HepG2 (cell line): ENCODE data around the gene ATAD3C. TPM values are rescaled to one million over a fixed set of nuclear protein-coding genes. Genes with fewer than 3 reads are reported as not detected.
A peak's percentile ranks its signal among the peaks of the same experiment; 100 is the strongest.

ENCODE experiments used
- CBX2 ChIP-seq, 2 experiments: fragments of 200-600 bp in 1 of 2; sonication (generic); formaldehyde crosslinking in 1 of 2; IDR thresholded peaks; 2 replicates each; pipeline versions ENCODE4 v1.7.0 to v1.8.1; 2018 to 2022; ENCODE audit warnings: low read depth in 2 of 2, low read length in 1 of 2, mild to moderate bottlenecking in 1 of 2, missing genetic modification reagents in 1 of 2
- CENPT ChIP-seq: sonication (generic); formaldehyde crosslinking; IDR thresholded peaks from 2 replicates; pipeline ENCODE4 v1.8.0; 2022; ENCODE audit warnings: low read depth, mild to moderate bottlenecking, moderate library complexity, missing genetic modification reagents
- FOXC1 ChIP-seq: sonication (generic); formaldehyde crosslinking; IDR thresholded peaks from 2 replicates; pipeline ENCODE4 v1.8.0; 2022; ENCODE audit warnings: mild to moderate bottlenecking, missing genetic modification reagents, borderline replicate concordance
- IRX3 ChIP-seq: sonication (generic); formaldehyde crosslinking; IDR thresholded peaks from 2 replicates; pipeline ENCODE4 v1.8.1; 2023; ENCODE audit warnings: mild to moderate bottlenecking, low read depth, missing genetic modification reagents, borderline replicate concordance
- JARID2 ChIP-seq: sonication (generic); formaldehyde crosslinking; IDR thresholded peaks from 2 replicates; pipeline ENCODE4 v1.8.1; 2023; ENCODE audit warnings: missing genetic modification reagents, inconsistent platforms; ENCODE audit not compliant: insufficient replicate concordance
- NFKB2 ChIP-seq: sonication (generic); formaldehyde crosslinking; IDR thresholded peaks from 2 replicates; pipeline ENCODE4 v1.4.0; 2020; ENCODE audit warnings: missing genetic modification reagents, borderline replicate concordance
- POLR2A ChIP-seq, 2 experiments: IDR thresholded peaks; 2 replicates each; pipeline ENCODE4 v1.6.1; 2011; ENCODE audit warnings: low read depth in 2 of 2, low read length in 2 of 2, mild to moderate bottlenecking in 1 of 2, moderate library complexity in 1 of 2; ENCODE audit not compliant: insufficient read depth in 1 of 2
- RFX3 ChIP-seq: IDR thresholded peaks from 2 replicates; pipeline ENCODE4 v1.6.1; 2016; ENCODE audit warnings: missing biosample characterization, missing genetic modification reagents
- TARDBP ChIP-seq: sonication (generic); formaldehyde crosslinking; IDR thresholded peaks from 2 replicates; pipeline ENCODE4 v1.8.0; 2022; ENCODE audit warnings: mild to moderate bottlenecking, missing genetic modification reagents
- YEATS4 ChIP-seq: sonication (generic); formaldehyde crosslinking; IDR thresholded peaks from 2 replicates; pipeline ENCODE4 v1.4.0; 2020; ENCODE audit warnings: missing genetic modification reagents, borderline replicate concordance
- ZKSCAN8 ChIP-seq: IDR thresholded peaks from 2 replicates; pipeline ENCODE4 v1.6.1; 2016; ENCODE audit warnings: borderline replicate concordance, missing genetic modification reagents, missing compliant biosample characterization
- ZNF232 ChIP-seq: sonication (generic); formaldehyde crosslinking; IDR thresholded peaks from 2 replicates; pipeline ENCODE4 v1.4.0; 2020; ENCODE audit warnings: missing genetic modification reagents, borderline replicate concordance
- ZNF337 ChIP-seq: sonication (generic); formaldehyde crosslinking; IDR thresholded peaks from 2 replicates; pipeline ENCODE4 v1.5.1; 2020; ENCODE audit warnings: missing genetic modification reagents, low read depth, mild to moderate bottlenecking, borderline replicate concordance
- ZNF382 ChIP-seq: sonication (generic); formaldehyde crosslinking; IDR thresholded peaks from 2 replicates; pipeline ENCODE4 v1.5.0; 2020; ENCODE audit warnings: missing genetic modification reagents, mild to moderate bottlenecking, borderline replicate concordance
- ZNF501 ChIP-seq: sonication (generic); formaldehyde crosslinking; IDR thresholded peaks from 2 replicates; pipeline ENCODE4 v1.5.1; 2020; ENCODE audit warnings: mild to moderate bottlenecking, moderate library complexity, missing genetic modification reagents
- ZSCAN31 ChIP-seq: sonication (generic); formaldehyde crosslinking; IDR thresholded peaks from 2 replicates; pipeline ENCODE4 v1.5.0; 2020; ENCODE audit warnings: low read depth, mild to moderate bottlenecking, missing genetic modification reagents
- polyA plus RNA-seq, 8 experiments: library from polyadenylated mRNA; depleted of rRNA in 3 of 8; stranded (reverse) in 7 of 8; unstranded in 1 of 8; fragments of >200 nt; fragmentation: Illumina TruSeq in 4 of 8; extraction: Trizol in 4 of 8; gene quantifications; 2 replicates each; pipeline versions ENCODE4 v1.2.1 to v1.2.3, GENCODE V29; 2011 to 2016; ENCODE audit warnings: low read depth in 4 of 8, missing spikeins in 1 of 8, mixed read lengths in 1 of 8; ENCODE audit not compliant: insufficient read depth in 1 of 8
- total RNA-seq, 5 experiments: library from RNA; depleted of rRNA; stranded (reverse); fragments of >200 nt; fragmentation: Illumina TruSeq; extraction: Trizol; gene quantifications; 2 replicates each; pipeline ENCODE4 v1.2.3, GENCODE V29; 2016; ENCODE audit warnings: low read depth in 1 of 5
- TF ChIP-seq, protein P1 (sequence below): sonication (generic); formaldehyde crosslinking; IDR thresholded peaks from 2 replicates; pipeline ENCODE4 v1.8.0; 2023; ENCODE audit warnings: mild to moderate bottlenecking, missing genetic modification reagents
- TF ChIP-seq, protein P2 (sequence below): sonication (generic); formaldehyde crosslinking; IDR thresholded peaks from 2 replicates; pipeline ENCODE4 v1.5.0; 2020; ENCODE audit warnings: missing genetic modification reagents, mild to moderate bottlenecking, borderline replicate concordance
- TF ChIP-seq, protein P3 (sequence below): sonication (generic); formaldehyde crosslinking; IDR thresholded peaks from 2 replicates; pipeline ENCODE4 v1.4.0; 2020; ENCODE audit warnings: missing genetic modification reagents, borderline replicate concordance
- TF ChIP-seq, protein P4 (sequence below): IDR thresholded peaks from 2 replicates; pipeline ENCODE4 v1.6.1; 2016; ENCODE audit warnings: control low read depth
- TF ChIP-seq, protein P5 (sequence below): sonication (generic); formaldehyde crosslinking; IDR thresholded peaks from 2 replicates; pipeline ENCODE4 v1.5.0; 2020; ENCODE audit warnings: missing genetic modification reagents, mild to moderate bottlenecking, borderline replicate concordance
- TF ChIP-seq, protein P6 (sequence below): sonication (generic); formaldehyde crosslinking; IDR thresholded peaks from 2 replicates; pipeline ENCODE4 v1.4.0; 2020; ENCODE audit warnings: mild to moderate bottlenecking, missing genetic modification reagents
- TF ChIP-seq, protein P7 (sequence below): sonication (generic); formaldehyde crosslinking; IDR thresholded peaks from 2 replicates; pipeline ENCODE4 v1.5.0; 2020; ENCODE audit warnings: missing genetic modification reagents

ATAD3C gene
- total and polyA plus RNA-seq, 2 of the 13 experiments (the other 11 are each of a cell fraction or from before 2014, with no cell fraction given): 2.4 to 3.2 TPM

DNA sequence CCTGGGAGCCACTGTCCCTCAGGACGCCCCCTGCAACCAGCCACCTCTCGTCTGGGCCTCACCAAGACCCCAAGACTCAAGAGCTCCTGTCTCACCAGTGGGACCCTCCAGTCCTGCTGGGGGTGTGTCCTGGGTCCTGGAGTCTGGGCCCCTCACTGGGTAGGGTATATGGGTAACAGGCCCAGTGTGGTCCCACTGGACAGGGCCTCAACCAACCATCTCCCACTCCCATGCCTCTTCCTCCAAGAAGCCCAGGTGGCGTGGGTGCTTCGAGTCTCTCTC, 14.7 kb upstream of the ATAD3C start (continued):
- TF ChIP-seq, protein P1, sequence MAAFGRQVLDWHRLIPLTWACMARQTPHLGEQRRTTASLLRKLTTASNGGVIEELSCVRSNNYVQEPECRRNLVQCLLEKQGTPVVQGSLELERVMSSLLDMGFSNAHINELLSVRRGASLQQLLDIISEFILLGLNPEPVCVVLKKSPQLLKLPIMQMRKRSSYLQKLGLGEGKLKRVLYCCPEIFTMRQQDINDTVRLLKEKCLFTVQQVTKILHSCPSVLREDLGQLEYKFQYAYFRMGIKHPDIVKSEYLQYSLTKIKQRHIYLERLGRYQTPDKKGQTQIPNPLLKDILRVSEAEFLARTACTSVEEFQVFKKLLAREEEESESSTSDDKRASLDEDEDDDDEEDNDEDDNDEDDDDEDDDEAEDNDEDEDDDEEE (CRISPR knock-in tag): no peak
- TF ChIP-seq ZSCAN31 (no peak), ZNF501 (no peak), POLR2A (IDR thresholded peaks at IDR 0.05; ENCODE audit: insufficient read depth in 1 of 2, low read depth in 2 of 2, low read length in 2 of 2) (no peak), ZNF232 (CRISPR knock-in tag) (no peak), RFX3 (CRISPR knock-in tag) (no peak), ZNF337 (CRISPR knock-in tag) (0 out of 2 replicates have a peak, but pooled peaks have one; percentile 15), CENPT (CRISPR knock-in tag) (no peak), NFKB2 (CRISPR knock-in tag) (no peak), ZKSCAN8 (CRISPR knock-in tag) (no peak), CBX2 (IDR thresholded peaks at IDR 0.05; ENCODE audit: low read depth, low read length) (no peak), CBX2 (CRISPR knock-in tag; IDR thresholded peaks at IDR 0.05; ENCODE audit: low read depth) (no peak), IRX3 (CRISPR knock-in tag) (no peak), YEATS4 (no peak), ZNF382 (CRISPR knock-in tag) (no peak), FOXC1 (CRISPR knock-in tag) (0 out of 2 replicates have a peak, but pooled peaks have one; percentile 16), TARDBP (CRISPR knock-in tag) (no peak; the same call in 1 of the 2 replicates), JARID2 (CRISPR knock-in tag) (peak; percentile 41)
- TF ChIP-seq, protein P2, sequence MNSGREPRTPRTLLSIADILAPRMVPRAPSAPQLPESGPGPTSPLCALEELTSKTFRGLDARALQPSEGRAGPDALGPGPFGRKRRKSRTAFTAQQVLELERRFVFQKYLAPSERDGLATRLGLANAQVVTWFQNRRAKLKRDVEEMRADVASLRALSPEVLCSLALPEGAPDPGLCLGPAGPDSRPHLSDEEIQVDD: no peak
- TF ChIP-seq, protein P3, sequence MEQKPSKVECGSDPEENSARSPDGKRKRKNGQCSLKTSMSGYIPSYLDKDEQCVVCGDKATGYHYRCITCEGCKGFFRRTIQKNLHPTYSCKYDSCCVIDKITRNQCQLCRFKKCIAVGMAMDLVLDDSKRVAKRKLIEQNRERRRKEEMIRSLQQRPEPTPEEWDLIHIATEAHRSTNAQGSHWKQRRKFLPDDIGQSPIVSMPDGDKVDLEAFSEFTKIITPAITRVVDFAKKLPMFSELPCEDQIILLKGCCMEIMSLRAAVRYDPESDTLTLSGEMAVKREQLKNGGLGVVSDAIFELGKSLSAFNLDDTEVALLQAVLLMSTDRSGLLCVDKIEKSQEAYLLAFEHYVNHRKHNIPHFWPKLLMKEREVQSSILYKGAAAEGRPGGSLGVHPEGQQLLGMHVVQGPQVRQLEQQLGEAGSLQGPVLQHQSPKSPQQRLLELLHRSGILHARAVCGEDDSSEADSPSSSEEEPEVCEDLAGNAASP: no peak
- TF ChIP-seq, protein P4, sequence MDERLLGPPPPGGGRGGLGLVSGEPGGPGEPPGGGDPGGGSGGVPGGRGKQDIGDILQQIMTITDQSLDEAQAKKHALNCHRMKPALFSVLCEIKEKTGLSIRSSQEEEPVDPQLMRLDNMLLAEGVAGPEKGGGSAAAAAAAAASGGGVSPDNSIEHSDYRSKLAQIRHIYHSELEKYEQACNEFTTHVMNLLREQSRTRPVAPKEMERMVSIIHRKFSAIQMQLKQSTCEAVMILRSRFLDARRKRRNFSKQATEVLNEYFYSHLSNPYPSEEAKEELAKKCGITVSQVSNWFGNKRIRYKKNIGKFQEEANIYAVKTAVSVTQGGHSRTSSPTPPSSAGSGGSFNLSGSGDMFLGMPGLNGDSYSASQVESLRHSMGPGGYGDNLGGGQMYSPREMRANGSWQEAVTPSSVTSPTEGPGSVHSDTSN (CRISPR knock-in tag): no peak
- TF ChIP-seq, protein P5, sequence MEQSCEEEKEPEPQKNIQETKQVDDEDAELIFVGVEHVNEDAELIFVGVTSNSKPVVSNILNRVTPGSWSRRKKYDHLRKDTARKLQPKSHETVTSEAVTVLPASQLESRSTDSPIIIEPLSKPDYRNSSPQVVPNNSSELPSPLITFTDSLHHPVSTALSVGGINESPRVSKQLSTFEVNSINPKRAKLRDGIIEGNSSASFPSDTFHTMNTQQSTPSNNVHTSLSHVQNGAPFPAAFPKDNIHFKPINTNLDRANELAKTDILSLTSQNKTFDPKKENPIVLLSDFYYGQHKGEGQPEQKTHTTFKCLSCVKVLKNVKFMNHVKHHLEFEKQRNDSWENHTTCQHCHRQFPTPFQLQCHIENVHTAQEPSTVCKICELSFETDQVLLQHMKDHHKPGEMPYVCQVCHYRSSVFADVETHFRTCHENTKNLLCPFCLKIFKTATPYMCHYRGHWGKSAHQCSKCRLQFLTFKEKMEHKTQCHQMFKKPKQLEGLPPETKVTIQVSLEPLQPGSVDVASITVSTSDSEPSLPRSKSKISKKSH (CRISPR knock-in tag): no peak
- TF ChIP-seq, protein P6, sequence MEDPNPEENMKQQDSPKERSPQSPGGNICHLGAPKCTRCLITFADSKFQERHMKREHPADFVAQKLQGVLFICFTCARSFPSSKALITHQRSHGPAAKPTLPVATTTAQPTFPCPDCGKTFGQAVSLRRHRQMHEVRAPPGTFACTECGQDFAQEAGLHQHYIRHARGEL (CRISPR knock-in tag): no peak
- TF ChIP-seq, protein P7, sequence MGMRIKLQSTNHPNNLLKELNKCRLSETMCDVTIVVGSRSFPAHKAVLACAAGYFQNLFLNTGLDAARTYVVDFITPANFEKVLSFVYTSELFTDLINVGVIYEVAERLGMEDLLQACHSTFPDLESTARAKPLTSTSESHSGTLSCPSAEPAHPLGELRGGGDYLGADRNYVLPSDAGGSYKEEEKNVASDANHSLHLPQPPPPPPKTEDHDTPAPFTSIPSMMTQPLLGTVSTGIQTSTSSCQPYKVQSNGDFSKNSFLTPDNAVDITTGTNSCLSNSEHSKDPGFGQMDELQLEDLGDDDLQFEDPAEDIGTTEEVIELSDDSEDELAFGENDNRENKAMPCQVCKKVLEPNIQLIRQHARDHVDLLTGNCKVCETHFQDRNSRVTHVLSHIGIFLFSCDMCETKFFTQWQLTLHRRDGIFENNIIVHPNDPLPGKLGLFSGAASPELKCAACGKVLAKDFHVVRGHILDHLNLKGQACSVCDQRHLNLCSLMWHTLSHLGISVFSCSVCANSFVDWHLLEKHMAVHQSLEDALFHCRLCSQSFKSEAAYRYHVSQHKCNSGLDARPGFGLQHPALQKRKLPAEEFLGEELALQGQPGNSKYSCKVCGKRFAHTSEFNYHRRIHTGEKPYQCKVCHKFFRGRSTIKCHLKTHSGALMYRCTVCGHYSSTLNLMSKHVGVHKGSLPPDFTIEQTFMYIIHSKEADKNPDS (CRISPR knock-in tag): no peak
